PC-3 (cell line): Measurements from ENCODE around the gene CD177. TPM values are rescaled to one million over a fixed set of nuclear protein-coding genes. Genes with fewer than 3 reads are reported as not detected.
"Not testable (repeated sequence)": the region's sequence is repeated elsewhere in the genome, so short reads cannot be mapped to it uniquely, and the experiment has no call there.

ENCODE experiments used
- ATAC-seq: fragments of 200-7000 bp; cut with Tn5 transposase; 2 replicates; pipeline ENCODE4 v1.9.1; 2020; ENCODE audit warnings: mild to moderate bottlenecking, moderate library complexity
- BruUV-seq: library from RNA; stranded (reverse); fragments of 400-500 nt; replicated peaks from 2 replicates; lab custom pipeline; 2021; lab: Mats Ljungman, UMichigan
- CTCF ChIA-PET: fragments of 300-600 bp; sonication (Branson Sonifier 250); formaldehyde crosslinking; loops from one replicate; lab custom pipeline; 2022; ENCODE audit warnings: antibody characterized with exemption; lab: Charles Lee
- POLR2A ChIA-PET: fragments of 300-600 bp; sonication (Branson Sonifier 250); formaldehyde crosslinking; loops from one replicate; lab custom pipeline; 2022; ENCODE audit warnings: antibody characterized with exemption; ENCODE audit not compliant: unreplicated experiment; lab: Charles Lee
- DNase-seq: peaks from one replicate; pipeline ENCODE4 v3.0.0-alpha.2; 2015
- H2AFZ ChIP-seq: fragments of 300-600 bp; sonication (generic); 2 replicates; pipeline ENCODE4 v1.6.0; 2016; ENCODE audit warnings: antibody characterized with exemption, low read length
- H3F3A ChIP-seq: fragments of 300-600 bp; sonication (generic); one replicate; pipeline ENCODE4 v1.6.0; 2017; ENCODE audit warnings: antibody characterized with exemption, low read length, control low read depth, mild to moderate bottlenecking; ENCODE audit not compliant: unreplicated experiment
- H3K27ac ChIP-seq: fragments of 300-600 bp; sonication (generic); 2 replicates; pipeline ENCODE4 v1.5.1; 2016; ENCODE audit warnings: mild to moderate bottlenecking, low read length
- H3K27me3 ChIP-seq: fragments of 300-600 bp; sonication (generic); 2 replicates; pipeline ENCODE4 v1.6.1; 2016; ENCODE audit warnings: low read length, mixed read lengths
- H3K36me3 ChIP-seq: fragments of 300-600 bp; sonication (generic); 2 replicates; pipeline ENCODE4 v1.6.1; 2016; ENCODE audit warnings: low read depth, mixed run types, low read length, mixed read lengths
- H3K4me1 ChIP-seq: fragments of 300-600 bp; sonication (generic); 2 replicates; pipeline ENCODE4 v1.5.1; 2016; ENCODE audit warnings: low read length; ENCODE audit not compliant: insufficient read depth
- H3K4me2 ChIP-seq: fragments of 300-600 bp; sonication (generic); 2 replicates; pipeline ENCODE4 v1.6.0; 2016; ENCODE audit warnings: low read length
- H3K4me3 ChIP-seq: fragments of 300-600 bp; sonication (generic); 2 replicates; pipeline ENCODE4 v1.5.1; 2016; ENCODE audit warnings: mild to moderate bottlenecking, low read length, mixed read lengths
- H3K79me2 ChIP-seq: fragments of 300-600 bp; sonication (generic); 2 replicates; pipeline ENCODE4 v1.6.1; 2017; ENCODE audit warnings: low read length, mixed read lengths
- H3K9ac ChIP-seq: fragments of 300-600 bp; sonication (generic); 2 replicates; pipeline ENCODE4 v1.6.0; 2016; ENCODE audit warnings: mild to moderate bottlenecking, low read length
- H3K9me2 ChIP-seq: fragments of 300-600 bp; sonication (generic); replicated peaks from 2 replicates; pipeline ENCODE4 v1.6.1; 2016; ENCODE audit warnings: mixed run types, low read length, mixed read lengths
- H3K9me3 ChIP-seq: fragments of 300-600 bp; sonication (generic); 2 replicates; pipeline ENCODE4 v1.6.1; 2016; ENCODE audit warnings: low read length, mixed read lengths
- H4K20me1 ChIP-seq: fragments of 300-600 bp; sonication (generic); 2 replicates; pipeline ENCODE4 v1.6.1; 2016; ENCODE audit warnings: low read length, mixed read lengths
- EZH2 ChIP-seq: fragments of 300-600 bp; sonication (generic); IDR thresholded peaks from one replicate; pipeline ENCODE4 v1.6.1; 2017; ENCODE audit warnings: antibody characterized with exemption, mild to moderate bottlenecking, low read length; ENCODE audit not compliant: unreplicated experiment
- EZH2phosphoT487 ChIP-seq: fragments of 300-600 bp; sonication (generic); IDR thresholded peaks from 2 replicates; pipeline ENCODE4 v1.6.1; 2018; ENCODE audit warnings: mild to moderate bottlenecking, antibody characterized with exemption, low read length, borderline replicate concordance
- intact Hi-C: fragments of 100-400 bp; cut with micrococcal nuclease; formaldehyde crosslinking; loops from 2 replicates; pipeline ENCODE4 v1.9.0; 2023
- total RNA-seq: library from RNA; depleted of rRNA; stranded (reverse); fragments of >200 nt; gene quantifications from 2 replicates; pipeline ENCODE4 v1.2.3, GENCODE V29; 2014
- TF ChIP-seq, protein P1 (sequence below): fragments of 300-600 bp; sonication (generic); conservative IDR thresholded peaks from 2 replicates; pipeline ENCODE4 v1.5.1; 2017; ENCODE audit warnings: antibody characterized with exemption, low read depth, mild to moderate bottlenecking, low read length

Gene CD177
- total RNA-seq, 1 experiment from 2014 or later = 0.55 TPM

DNA sequence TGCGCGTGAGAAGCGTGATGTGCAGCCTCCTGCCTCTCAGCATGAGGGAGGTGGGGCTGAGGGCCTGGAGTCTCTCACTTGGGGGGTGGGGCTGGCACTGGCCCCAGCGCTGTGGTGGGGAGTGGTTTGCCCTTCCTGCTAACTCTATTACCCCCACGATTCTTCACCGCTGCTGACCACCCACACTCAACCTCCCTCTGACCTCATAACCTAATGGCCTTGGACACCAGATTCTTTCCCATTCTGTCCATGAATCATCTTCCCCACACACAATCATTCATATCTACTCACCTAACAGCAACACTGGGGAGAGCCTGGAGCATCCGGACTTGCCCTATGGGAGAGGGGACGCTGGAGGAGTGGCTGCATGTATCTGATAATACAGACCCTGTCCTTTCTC, 8.7 kb downstream of the CD177 start:
- Histone ChIP-seq H3K36me3 (no peaks in the 10 kb centered on the region), H3K27ac (no peak overlapping the region), H3K9me3 (no peaks in the 10 kb centered on the region), H3K9ac (no peak overlapping the region), H3K27me3 (no peaks in the 10 kb centered on the region), H3K4me2 (no peak overlapping the region), H3K4me1 (no peaks in the 10 kb centered on the region), H4K20me1 (no peaks in the 10 kb centered on the region), H3F3A (no peaks in the 10 kb centered on the region), H3K79me2 (no peaks in the 10 kb centered on the region), H3K4me3 (no peak overlapping the region), H3K9me2 (no peaks in the 10 kb centered on the region), H2AFZ (no peak overlapping the region)
- ChIA-PET CTCF (no interaction called here), POLR2A (no interaction called here)
- no peak for TF ChIP-seq EZH2
- no peak for TF ChIP-seq EZH2phosphoT487
- TF ChIP-seq, protein P1, sequence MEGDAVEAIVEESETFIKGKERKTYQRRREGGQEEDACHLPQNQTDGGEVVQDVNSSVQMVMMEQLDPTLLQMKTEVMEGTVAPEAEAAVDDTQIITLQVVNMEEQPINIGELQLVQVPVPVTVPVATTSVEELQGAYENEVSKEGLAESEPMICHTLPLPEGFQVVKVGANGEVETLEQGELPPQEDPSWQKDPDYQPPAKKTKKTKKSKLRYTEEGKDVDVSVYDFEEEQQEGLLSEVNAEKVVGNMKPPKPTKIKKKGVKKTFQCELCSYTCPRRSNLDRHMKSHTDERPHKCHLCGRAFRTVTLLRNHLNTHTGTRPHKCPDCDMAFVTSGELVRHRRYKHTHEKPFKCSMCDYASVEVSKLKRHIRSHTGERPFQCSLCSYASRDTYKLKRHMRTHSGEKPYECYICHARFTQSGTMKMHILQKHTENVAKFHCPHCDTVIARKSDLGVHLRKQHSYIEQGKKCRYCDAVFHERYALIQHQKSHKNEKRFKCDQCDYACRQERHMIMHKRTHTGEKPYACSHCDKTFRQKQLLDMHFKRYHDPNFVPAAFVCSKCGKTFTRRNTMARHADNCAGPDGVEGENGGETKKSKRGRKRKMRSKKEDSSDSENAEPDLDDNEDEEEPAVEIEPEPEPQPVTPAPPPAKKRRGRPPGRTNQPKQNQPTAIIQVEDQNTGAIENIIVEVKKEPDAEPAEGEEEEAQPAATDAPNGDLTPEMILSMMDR = no peak
- BruUV-seq = no TSS peak
- ATAC-seq = no peak
- intact Hi-C loops = no loop called here
- no peak for DNase-seq

- H3K9me2 ChIP-seq = no peaks in the 10 kb centered on the region
- H2AFZ ChIP-seq = no peak overlapping the region
- ATAC-seq (no peak), DNase-seq (no peak)
- no peaks in the 10 kb centered on the region for H3K36me3 ChIP-seq
- ChIA-PET CTCF (no interaction called here), POLR2A (no interaction called here)
- intact Hi-C loops = no loop called here
- no TSS peak for BruUV-seq
- H3K4me3 ChIP-seq = no peak overlapping the region
- no peak overlapping the region for H3K4me2 ChIP-seq
- TF ChIP-seq EZH2phosphoT487 (no peak), EZH2 (no peak)
- TF ChIP-seq, protein P1 = no peak
- no peaks in the 10 kb centered on the region for H3K27me3 ChIP-seq
- no peaks in the 10 kb centered on the region for H3K9me3 ChIP-seq
- no peaks in the 10 kb centered on the region for H4K20me1 ChIP-seq
- no peaks in the 10 kb centered on the region for H3K4me1 ChIP-seq
- H3K9ac ChIP-seq = no peak overlapping the region
- no peaks in the 10 kb centered on the region for H3F3A ChIP-seq
- H3K79me2 ChIP-seq = no peaks in the 10 kb centered on the region
- no peak overlapping the region for H3K27ac ChIP-seq
Observed at GRCh38 chr19:43362745-43363144, 9.3 kb downstream of the CD177 start.

GRCh38 chr19:43365677-43366076, 12.2 kb downstream of the CD177 start:
- DNase-seq, H4K20me1 ChIP-seq, H2AFZ ChIP-seq, H3K27me3 ChIP-seq, H3K9me2 ChIP-seq, intact Hi-C loops, H3K9ac ChIP-seq, H3K4me1 ChIP-seq, BruUV-seq, CTCF ChIA-PET, H3K79me2 ChIP-seq, POLR2A ChIA-PET, ATAC-seq, H3K9me3 ChIP-seq, H3K4me3 ChIP-seq, H3K4me2 ChIP-seq, H3K27ac ChIP-seq, H3K36me3 ChIP-seq, H3F3A ChIP-seq: not testable (repeated sequence)
